Neural cell (in vitro differentiated cells): Measurements from ENCODE around the gene APH1B. TPM values are rescaled to one million over a fixed set of nuclear protein-coding genes. Genes with fewer than 3 reads are reported as not detected.

Experiments
- H2AFZ ChIP-seq: fragments of 200-600, 300-800 bp; sonication (generic), shearing (Covaris generic); 2 replicates; pipeline ENCODE4 v1.6.0; 2014; ENCODE audit warnings: low read depth, mild to moderate bottlenecking, antibody characterized with exemption, low read length, moderate library complexity
- H3F3A ChIP-seq: fragments of 200-600 bp; shearing (Covaris generic); 2 replicates; pipeline ENCODE4 v1.6.1; 2016; ENCODE audit warnings: mild to moderate bottlenecking, moderate library complexity, mixed read lengths, antibody characterized with exemption, low read length; ENCODE audit not compliant: insufficient read depth, poor library complexity, severe bottlenecking
- H3K27ac ChIP-seq: fragments of 200-600, 300-800 bp; sonication (generic), shearing (Covaris generic); 2 replicates; pipeline ENCODE4 v1.5.1; 2014; ENCODE audit warnings: mild to moderate bottlenecking, low read length, moderate library complexity
- H3K27me3 ChIP-seq: fragments of 300-800, 200-600 bp; sonication (generic), shearing (Covaris generic); 2 replicates; pipeline ENCODE4 v1.6.0; 2014; ENCODE audit warnings: mild to moderate bottlenecking, low read depth, low read length, moderate library complexity; ENCODE audit not compliant: insufficient read depth
- H3K36me3 ChIP-seq: fragments of 300-800, 200-600 bp; sonication (generic), shearing (Covaris generic); 2 replicates; pipeline ENCODE4 v1.5.1; 2014; ENCODE audit warnings: mild to moderate bottlenecking, antibody characterized with exemption, low read length, moderate library complexity; ENCODE audit not compliant: insufficient read depth
- H3K4me2 ChIP-seq: fragments of 300-800, 200-600 bp; sonication (generic), shearing (Covaris generic); 2 replicates; pipeline ENCODE4 v1.6.0; 2014; ENCODE audit warnings: mild to moderate bottlenecking, low read length
- H3K4me3 ChIP-seq: fragments of 300-800, 200-600 bp; sonication (generic), shearing (Covaris generic); 2 replicates; pipeline ENCODE4 v1.5.1; 2014; ENCODE audit warnings: mild to moderate bottlenecking, low read length, moderate library complexity
- H3K79me2 ChIP-seq: fragments of 200-600 bp; shearing (Covaris generic); replicated peaks from 2 replicates; pipeline ENCODE4 v1.6.0; 2014; ENCODE audit warnings: mild to moderate bottlenecking, low read length, moderate library complexity; ENCODE audit not compliant: insufficient read depth
- H3K9ac ChIP-seq: fragments of 300-800, 200-600 bp; sonication (generic), shearing (Covaris generic); 2 replicates; pipeline ENCODE4 v1.6.1; 2016; ENCODE audit warnings: mild to moderate bottlenecking, low read length, mixed read lengths
- H3K9me2 ChIP-seq: fragments of 200-600 bp; shearing (Covaris generic); 2 replicates; pipeline ENCODE4 v1.6.1; 2016; ENCODE audit warnings: mild to moderate bottlenecking, low read length, mixed read lengths; ENCODE audit not compliant: insufficient read depth
- H3K9me3 ChIP-seq: fragments of 200-600, 300-800 bp; sonication (generic), shearing (Covaris generic); 2 replicates; pipeline ENCODE4 v1.6.1; 2016; ENCODE audit warnings: mild to moderate bottlenecking, mixed run types, low read length, moderate library complexity, mixed read lengths
- H4K20me1 ChIP-seq: fragments of 200-600 bp; shearing (Covaris generic); 2 replicates; pipeline ENCODE4 v1.6.1; 2016; ENCODE audit warnings: mild to moderate bottlenecking, mixed run types; ENCODE audit not compliant: insufficient read depth
- CTCF ChIP-seq: fragments of 450-650 bp; IDR thresholded peaks from 2 replicates; pipeline ENCODE4 v1.5.1; 2014; ENCODE audit warnings: antibody characterized with exemption, mild to moderate bottlenecking, moderate library complexity; ENCODE audit not compliant: poor library complexity, severe bottlenecking
- EP300 ChIP-seq: fragments of 450-650 bp; conservative IDR thresholded peaks from 2 replicates; pipeline ENCODE4 v1.6.1; 2014; ENCODE audit warnings: antibody characterized with exemption, mild to moderate bottlenecking, moderate library complexity; ENCODE audit not compliant: poor library complexity, severe bottlenecking
- EZH2 ChIP-seq: fragments of 200-600, 300-800 bp; shearing (Covaris generic), sonication (generic); IDR thresholded peaks from 2 replicates; pipeline ENCODE4 v1.6.1; 2014; ENCODE audit warnings: antibody characterized with exemption, low read length, borderline replicate concordance, mild to moderate bottlenecking; ENCODE audit not compliant: insufficient read depth, poor library complexity, severe bottlenecking
- MXI1 ChIP-seq: fragments of 450-650 bp; conservative IDR thresholded peaks from 2 replicates; pipeline ENCODE4 v1.6.1; 2014; ENCODE audit warnings: antibody characterized with exemption, mild to moderate bottlenecking; ENCODE audit not compliant: poor library complexity, severe bottlenecking
- POLR2AphosphoS5 ChIP-seq: IDR thresholded peaks from 2 replicates; pipeline ENCODE4 v1.6.1; 2012
- RAD21 ChIP-seq: fragments of 450-650 bp; conservative IDR thresholded peaks from 2 replicates; pipeline ENCODE4 v1.6.1; 2014; ENCODE audit warnings: antibody characterized with exemption, mild to moderate bottlenecking, moderate library complexity
- REST ChIP-seq: IDR thresholded peaks from 2 replicates; pipeline ENCODE4 v1.6.1; 2012; ENCODE audit warnings: borderline replicate concordance
- SMC3 ChIP-seq: fragments of 450-650 bp; conservative IDR thresholded peaks from 2 replicates; pipeline ENCODE4 v1.6.1; 2014; ENCODE audit warnings: antibody characterized with exemption, mild to moderate bottlenecking, moderate library complexity; ENCODE audit not compliant: poor library complexity
- TAF1 ChIP-seq: IDR thresholded peaks from 2 replicates; pipeline ENCODE4 v1.6.1; 2012; ENCODE audit warnings: low read depth
- polyA plus RNA-seq: library from polyadenylated mRNA; depleted of rRNA; stranded (reverse); fragments of >200 nt; gene quantifications from 2 replicates; pipeline ENCODE4 v1.2.3, GENCODE V29; 2014

APH1B gene
- polyA plus RNA-seq, 1 donor from 2014 or later, result 14.6 TPM

- H4K20me1 ChIP-seq, result no peaks in the 10 kb centered on the region
- no peaks in the 10 kb centered on the region for H3K27me3 ChIP-seq
- no peak overlapping the region for H3K9ac ChIP-seq
- no peak overlapping the region for H3K27ac ChIP-seq
- no peaks in the 10 kb centered on the region for H3F3A ChIP-seq
- no peaks in the 10 kb centered on the region for H3K9me3 ChIP-seq
- no peaks in the 10 kb centered on the region for H3K36me3 ChIP-seq
- no peak overlapping the region for H3K4me2 ChIP-seq
- H3K4me3 ChIP-seq, result no peak overlapping the region
- no peak overlapping the region for H2AFZ ChIP-seq
- no peaks in the 10 kb centered on the region for H3K79me2 ChIP-seq
- no peak for TF ChIP-seq SMC3
- TF ChIP-seq CTCF, result no peak
- no peak for TF ChIP-seq EZH2
- no peak for TF ChIP-seq TAF1
- TF ChIP-seq MXI1, result no peak
- TF ChIP-seq EP300, result no peak
- no peak for TF ChIP-seq REST
- TF ChIP-seq RAD21, result no peak
- no peaks in the 10 kb centered on the region for H3K9me2 ChIP-seq
Measured at GRCh38 chr15:63287109-63287508, 9.7 kb downstream of the APH1B start.

- H3K79me2 ChIP-seq, result no peaks in the 10 kb centered on the region
- no peak for TF ChIP-seq RAD21
- no peak for TF ChIP-seq POLR2AphosphoS5
- no peak for TF ChIP-seq MXI1
- no peak for TF ChIP-seq EZH2
- no peak for TF ChIP-seq SMC3
- TF ChIP-seq EP300, result no peak
- TF ChIP-seq REST, result no peak
- no peak for TF ChIP-seq CTCF
- TF ChIP-seq TAF1, result no peak
- H3K4me2 ChIP-seq, result no peak overlapping the region
- no peaks in the 10 kb centered on the region for H3K36me3 ChIP-seq
- H2AFZ ChIP-seq, result no peak overlapping the region
- H3K9me3 ChIP-seq, result no peaks in the 10 kb centered on the region
- H3K4me3 ChIP-seq, result no peak overlapping the region
- H3K9ac ChIP-seq, result no peak overlapping the region
- H3F3A ChIP-seq, result no peaks in the 10 kb centered on the region
- H3K27ac ChIP-seq, result no peak overlapping the region
- no peaks in the 10 kb centered on the region for H4K20me1 ChIP-seq
- no peaks in the 10 kb centered on the region for H3K27me3 ChIP-seq
- no peaks in the 10 kb centered on the region for H3K9me2 ChIP-seq
Measured at GRCh38 chr15:63288342-63288741, 10.9 kb downstream of the APH1B start.
